IPS DF 4.7 (cell line): ENCODE results near the gene CPEB2.

Experiments
- DNase-seq: peaks from one replicate; pipeline ENCODE4 v3.0.0-alpha.2; 2013; ENCODE audit warnings: low spot score; ENCODE audit errors: extremely low read depth

The CPEB2 gene

GRCh38 chr4:15001869-15002658, at the start of gene CPEB2:
Gene CPEB2, plus strand, starts transcription at chr4:15002481. Its CDS starts 193 bp downstream, at chr4:15002674.
- no peak for DNase-seq

GRCh38 chr4:14958436-14958835, 43.8 kb upstream of the CPEB2 start:
- DNase-seq: no peak

GRCh38 chr4:14961292-14961691, 41.0 kb upstream of the CPEB2 start:
- no peak for DNase-seq

GRCh38 chr4:14965071-14965470, 37.2 kb upstream of the CPEB2 start:
- DNase-seq: no peak

- no peak for DNase-seq
These were observed 34.3 kb upstream of the CPEB2 start for GRCh38 chr4:14967982-14968381.

GRCh38 chr4:14977830-14978229, 24.5 kb upstream of the CPEB2 start:
- DNase-seq: no peak

- DNase-seq: no peak
These were observed 17.8 kb upstream of the CPEB2 start for GRCh38 chr4:14984448-14984847.

- no peak for DNase-seq
These were observed 17.1 kb upstream of the CPEB2 start for GRCh38 chr4:14985161-14985560.

- DNase-seq: no peak
These were observed 16.4 kb upstream of the CPEB2 start for GRCh38 chr4:14985843-14986242.

- no peak for DNase-seq
These were observed 15.2 kb upstream of the CPEB2 start for GRCh38 chr4:14987054-14987453.

GRCh38 chr4:14990484-14990883, 11.8 kb upstream of the CPEB2 start:
- DNase-seq: no peak

- DNase-seq: no peak
These were observed 8.0 kb upstream of the CPEB2 start for GRCh38 chr4:14994242-14994641.

- no peak for DNase-seq
These were observed 923 bp upstream of the CPEB2 start for GRCh38 chr4:15001248-15001868.

GRCh38 chr4:15002659-15003400, 549 bp downstream of the CPEB2 start:
- no peak for DNase-seq

GRCh38 chr4:15003401-15003890, 1.2 kb downstream of the CPEB2 start:
- no peak for DNase-seq

GRCh38 chr4:15003891-15004738, 1.8 kb downstream of the CPEB2 start:
- DNase-seq: no peak

GRCh38 chr4:15004739-15005301, 2.5 kb downstream of the CPEB2 start:
- no peak for DNase-seq

- no peak for DNase-seq
These were observed 3.3 kb downstream of the CPEB2 start for GRCh38 chr4:15005474-15006115.

GRCh38 chr4:15006416-15007024, 4.2 kb downstream of the CPEB2 start:
- no peak for DNase-seq

GRCh38 chr4:15007201-15007600, 4.9 kb downstream of the CPEB2 start:
- no peak for DNase-seq
